C4-2B (cell line): ENCODE measurements around the gene GRID1.
"Not testable (repeated sequence)": the region's sequence is repeated elsewhere in the genome, so short reads cannot be mapped to it uniquely, and the experiment has no call there.

Experiments used
- H3K27ac ChIP-seq: fragments of 450-650 bp; 2 replicates; pipeline ENCODE4 v1.5.1; 2017
- ZFX ChIP-seq: fragments of 450-650 bp; IDR thresholded peaks from 2 replicates; pipeline ENCODE4 v1.6.1; 2017
- TF ChIP-seq, protein P1 (sequence below): fragments of 450-650 bp; conservative IDR thresholded peaks from 2 replicates; pipeline ENCODE4 v1.5.1; 2017; ENCODE audit warnings: mild to moderate bottlenecking

GRID1 gene

DNA sequence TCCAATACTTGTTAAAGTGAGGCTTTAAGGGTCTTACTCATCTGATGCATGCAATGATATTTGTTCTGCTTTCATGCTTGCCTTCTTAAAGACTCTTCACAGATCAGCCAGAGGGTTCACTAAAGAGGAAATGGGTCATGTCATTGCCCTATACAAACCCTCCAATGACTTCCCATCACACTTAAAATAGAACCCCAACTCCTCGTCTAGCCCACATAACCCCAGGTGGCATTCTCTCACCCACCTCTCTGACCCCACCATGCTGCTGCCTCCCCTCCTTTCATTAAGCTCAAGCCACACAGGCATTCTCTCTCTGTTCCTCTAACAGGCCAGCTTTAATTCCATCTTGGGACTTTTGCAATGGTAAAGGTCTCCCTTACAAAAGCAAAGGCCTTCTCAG lies 253.6 kb downstream of the GRID1 start:
- no peak overlapping the region for H3K27ac ChIP-seq
- TF ChIP-seq, protein P1, sequence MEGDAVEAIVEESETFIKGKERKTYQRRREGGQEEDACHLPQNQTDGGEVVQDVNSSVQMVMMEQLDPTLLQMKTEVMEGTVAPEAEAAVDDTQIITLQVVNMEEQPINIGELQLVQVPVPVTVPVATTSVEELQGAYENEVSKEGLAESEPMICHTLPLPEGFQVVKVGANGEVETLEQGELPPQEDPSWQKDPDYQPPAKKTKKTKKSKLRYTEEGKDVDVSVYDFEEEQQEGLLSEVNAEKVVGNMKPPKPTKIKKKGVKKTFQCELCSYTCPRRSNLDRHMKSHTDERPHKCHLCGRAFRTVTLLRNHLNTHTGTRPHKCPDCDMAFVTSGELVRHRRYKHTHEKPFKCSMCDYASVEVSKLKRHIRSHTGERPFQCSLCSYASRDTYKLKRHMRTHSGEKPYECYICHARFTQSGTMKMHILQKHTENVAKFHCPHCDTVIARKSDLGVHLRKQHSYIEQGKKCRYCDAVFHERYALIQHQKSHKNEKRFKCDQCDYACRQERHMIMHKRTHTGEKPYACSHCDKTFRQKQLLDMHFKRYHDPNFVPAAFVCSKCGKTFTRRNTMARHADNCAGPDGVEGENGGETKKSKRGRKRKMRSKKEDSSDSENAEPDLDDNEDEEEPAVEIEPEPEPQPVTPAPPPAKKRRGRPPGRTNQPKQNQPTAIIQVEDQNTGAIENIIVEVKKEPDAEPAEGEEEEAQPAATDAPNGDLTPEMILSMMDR, result no peak
- TF ChIP-seq ZFX, result no peak

DNA sequence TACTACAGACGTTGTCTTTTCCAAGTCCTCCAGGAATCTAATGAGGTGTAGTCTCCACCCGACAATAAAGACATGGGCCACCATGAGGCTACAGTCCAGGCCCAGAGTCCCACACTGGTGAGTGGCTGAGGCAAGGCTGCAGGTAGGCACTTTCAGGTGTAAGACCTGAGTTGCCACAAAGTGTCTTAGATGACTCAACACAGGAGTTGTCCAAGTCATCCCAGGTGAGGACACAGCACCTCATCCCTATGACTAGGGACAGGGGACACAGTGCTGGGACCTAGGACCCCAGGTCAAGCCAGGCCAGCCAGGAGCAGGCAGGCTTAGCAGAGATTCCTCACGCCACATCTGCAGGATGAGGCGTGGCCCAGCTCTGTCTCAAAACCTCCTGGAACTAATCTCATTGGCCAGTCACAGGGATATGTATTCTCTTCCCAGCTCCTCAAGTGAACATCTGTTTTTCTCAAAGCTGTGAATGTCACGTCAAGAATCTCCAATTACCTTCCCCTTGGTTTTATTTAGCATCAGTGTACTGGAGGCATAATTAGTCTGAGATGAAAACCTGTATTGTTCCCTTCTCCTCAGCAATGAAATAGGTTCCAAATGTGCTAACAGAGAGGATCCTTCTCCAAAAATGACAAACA lies 254.6 kb downstream of the GRID1 start:
- TF ChIP-seq, protein P1, result no peak
- TF ChIP-seq ZFX, result no peak
- no peak overlapping the region for H3K27ac ChIP-seq

DNA sequence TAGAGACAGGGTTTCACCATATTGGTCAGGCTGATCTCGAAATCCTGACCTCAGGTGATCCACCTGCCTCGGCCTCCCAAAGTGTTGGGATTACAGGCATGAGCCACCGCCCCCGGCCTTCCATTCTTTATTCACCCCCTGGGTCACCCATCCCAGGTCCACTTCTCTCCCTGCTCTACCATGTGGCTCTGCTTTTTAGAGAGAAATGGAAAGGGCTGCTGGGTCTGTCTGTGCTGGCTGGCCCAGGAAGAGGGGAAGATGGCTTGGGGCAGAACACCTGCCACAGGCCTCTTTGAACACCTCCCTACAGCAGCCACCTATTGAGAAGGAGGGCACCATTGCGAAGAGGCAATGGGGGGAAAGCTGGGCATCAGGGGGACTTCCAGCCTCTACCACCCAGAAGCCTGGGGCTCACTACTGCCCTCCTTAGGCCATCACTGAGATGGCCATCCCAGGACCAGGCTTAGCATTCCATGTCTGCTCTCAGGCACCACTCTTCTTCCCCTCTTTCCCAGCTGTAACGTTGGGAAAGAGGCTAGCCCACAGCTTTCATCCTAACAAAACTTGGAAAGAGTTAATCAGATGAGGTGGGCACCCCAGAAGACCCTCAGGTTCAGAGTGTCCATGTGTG lies 256.3 kb downstream of the GRID1 start:
- no peak for TF ChIP-seq ZFX
- TF ChIP-seq, protein P1, result peak; percentile 19; the same call in 1 of the 2 replicates

DNA sequence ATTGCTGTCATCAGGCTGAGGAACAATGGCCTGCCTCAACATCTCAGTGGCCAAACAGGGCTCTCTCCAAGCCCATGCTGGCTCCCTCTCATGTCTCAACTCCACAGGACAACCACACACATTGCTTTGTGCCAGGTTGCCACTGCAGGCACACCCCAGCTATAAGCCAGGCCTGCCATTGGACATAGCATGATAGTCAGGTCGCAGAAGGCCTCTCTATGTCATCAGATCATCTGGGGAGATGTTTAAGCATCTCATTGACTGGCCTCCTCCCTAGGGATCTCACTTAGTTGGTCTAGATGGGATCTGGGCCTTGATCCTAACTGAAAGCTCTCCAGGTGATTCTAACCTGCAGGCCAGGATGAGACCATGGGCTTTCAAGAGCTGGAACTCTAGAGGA lies 257.2 kb downstream of the GRID1 start:
- H3K27ac ChIP-seq, result no peak overlapping the region
- TF ChIP-seq, protein P1, result no peak
- no peak for TF ChIP-seq ZFX

More for the DNA sequence above, 256.3 kb downstream of the GRID1 start:
- no peak overlapping the region for H3K27ac ChIP-seq

DNA sequence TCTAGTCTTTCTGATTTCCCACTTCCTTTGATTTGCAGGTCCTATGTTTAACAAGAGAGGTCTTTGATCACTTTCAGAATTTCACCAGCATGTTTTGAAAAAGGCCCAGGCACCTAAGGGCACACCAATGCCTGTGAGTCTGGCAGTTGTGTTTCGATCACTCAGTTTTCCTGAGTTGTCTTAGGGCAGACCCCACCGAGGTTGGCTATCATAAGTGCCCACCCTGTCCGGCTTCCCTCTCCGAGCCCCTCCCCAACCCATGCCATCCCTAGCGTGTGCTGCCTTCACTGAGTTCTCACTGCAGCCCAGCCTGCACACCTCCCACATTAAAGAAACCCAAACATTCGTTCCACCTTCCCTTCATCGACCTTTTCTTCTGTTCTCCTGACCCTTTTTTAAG lies 257.9 kb downstream of the GRID1 start:
- TF ChIP-seq ZFX, result no peak
- TF ChIP-seq, protein P1, result no peak
- H3K27ac ChIP-seq, result no peak overlapping the region

DNA sequence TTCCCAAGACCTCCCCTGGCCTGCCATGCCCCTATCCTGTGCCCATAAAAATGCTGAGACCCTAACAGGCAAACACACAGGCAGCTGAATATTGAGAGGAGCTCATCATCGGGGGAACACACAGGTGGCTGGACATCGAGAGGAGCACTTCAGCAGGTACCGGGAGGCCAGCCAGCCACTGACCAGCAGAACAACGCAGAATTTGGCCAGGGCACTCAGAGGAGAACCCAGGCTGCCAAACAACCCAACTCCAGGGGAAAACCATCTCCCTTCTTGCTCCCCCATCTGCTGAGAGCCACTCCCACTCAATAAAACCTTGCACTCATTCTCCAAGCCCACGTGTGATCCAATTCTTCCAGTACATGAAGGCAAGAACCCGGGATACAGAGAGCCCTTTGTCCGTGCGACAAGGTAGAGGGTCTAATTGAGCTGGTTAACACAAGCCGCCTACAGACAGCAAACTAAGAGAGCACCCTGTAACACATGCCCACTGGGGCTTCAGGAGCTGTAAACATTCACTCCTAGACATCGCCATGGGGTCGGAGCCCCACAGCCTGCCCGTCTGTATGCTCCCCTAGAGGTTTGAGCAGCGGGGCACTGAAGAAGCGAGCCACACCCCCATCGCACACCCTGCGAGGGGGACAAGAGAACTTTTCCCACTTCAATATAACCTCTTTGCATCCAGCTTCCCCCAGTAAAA lies 258.8 kb downstream of the GRID1 start:
- not testable (repeated sequence) for H3K27ac ChIP-seq

DNA sequence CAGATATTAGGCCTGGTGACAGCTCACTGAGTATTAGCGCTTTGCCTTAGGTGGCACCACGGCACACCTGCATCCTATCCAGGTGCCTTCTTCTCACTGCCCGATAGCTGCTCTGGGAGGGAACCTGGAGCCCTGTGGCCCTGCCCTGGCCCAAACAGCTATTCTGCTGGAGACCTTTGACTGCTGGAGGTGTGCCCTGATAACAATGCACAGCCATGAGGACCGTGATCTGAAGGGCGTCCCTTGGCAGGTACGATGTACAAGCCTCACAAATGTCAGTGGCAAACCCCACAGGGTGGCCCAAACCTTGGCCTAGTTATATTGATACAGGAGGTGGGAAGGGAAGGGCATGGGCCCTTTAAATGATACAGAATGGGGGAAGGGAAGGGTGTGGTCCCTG lies 259.5 kb downstream of the GRID1 start:
- H3K27ac ChIP-seq, result no peak overlapping the region
- TF ChIP-seq, protein P1, result no peak
- TF ChIP-seq ZFX, result no peak
